Erythroblast (primary cell): ENCODE measurements around the gene SAMM50.

ENCODE experiments used
- DNase-seq, 2 experiments: peaks; one replicate each; lab custom pipeline; 2025; lab: John Stamatoyannopoulos, UW
- GATA1 ChIP-seq: IDR thresholded peaks from 2 replicates; pipeline ENCODE4 v1.6.1; 2011; ENCODE audit warnings: low read depth, mild to moderate bottlenecking, control low read depth, low read length, moderate library complexity
- POLR2A ChIP-seq: IDR thresholded peaks from 2 replicates; pipeline ENCODE4 v1.6.1; 2011; ENCODE audit warnings: mild to moderate bottlenecking, low read length

Gene SAMM50

DNA sequence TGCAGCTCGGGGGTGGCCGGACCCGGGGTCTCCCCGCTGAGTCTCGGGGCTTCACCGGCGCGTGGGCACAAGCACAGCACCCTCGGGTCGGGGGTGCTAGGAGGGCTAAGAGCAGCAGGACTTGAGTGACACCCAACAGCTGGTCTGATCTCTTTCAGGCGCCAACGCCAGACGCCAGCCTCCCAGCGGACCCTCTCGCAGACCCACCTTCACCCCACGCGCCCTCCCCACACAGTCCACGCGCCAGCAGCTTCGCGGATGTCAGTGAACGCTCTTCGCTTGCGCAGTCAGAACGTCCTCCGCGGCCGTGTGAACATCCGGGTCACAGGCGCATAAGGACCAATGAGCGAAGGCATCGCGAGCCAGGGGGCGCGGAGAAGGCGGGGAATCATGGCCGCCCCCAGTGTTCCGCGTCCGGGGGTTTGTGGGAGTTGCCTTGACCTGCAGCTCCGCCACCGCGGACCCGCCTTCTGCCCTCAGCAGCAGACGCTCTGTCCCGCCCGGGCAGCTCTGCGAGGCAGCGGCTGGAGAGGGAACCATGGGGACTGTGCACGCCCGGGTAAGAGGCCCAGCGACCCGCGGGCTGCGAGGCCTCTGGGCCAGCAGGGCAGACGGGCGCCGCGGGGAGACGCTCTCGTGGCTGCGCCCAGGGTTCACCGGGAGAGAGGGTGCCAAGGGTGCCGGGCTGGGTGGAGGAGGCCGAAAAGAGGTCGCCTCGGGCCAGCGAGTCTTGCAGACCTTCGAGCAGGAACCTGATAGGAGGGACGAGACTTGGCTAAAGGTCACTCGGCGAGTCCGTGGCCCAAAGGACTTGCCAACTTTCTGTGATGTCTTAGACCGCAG is at the start of gene SAMM50:
Gene SAMM50 (plus strand): TSS at position 403 of the 843 bp plus-strand sequence. CDS start 136 bp downstream, at position 539.
- TF ChIP-seq GATA1 (no peak), POLR2A (peak; percentile 87)
- peak; percentile 95 to 96 for DNase-seq

DNA sequence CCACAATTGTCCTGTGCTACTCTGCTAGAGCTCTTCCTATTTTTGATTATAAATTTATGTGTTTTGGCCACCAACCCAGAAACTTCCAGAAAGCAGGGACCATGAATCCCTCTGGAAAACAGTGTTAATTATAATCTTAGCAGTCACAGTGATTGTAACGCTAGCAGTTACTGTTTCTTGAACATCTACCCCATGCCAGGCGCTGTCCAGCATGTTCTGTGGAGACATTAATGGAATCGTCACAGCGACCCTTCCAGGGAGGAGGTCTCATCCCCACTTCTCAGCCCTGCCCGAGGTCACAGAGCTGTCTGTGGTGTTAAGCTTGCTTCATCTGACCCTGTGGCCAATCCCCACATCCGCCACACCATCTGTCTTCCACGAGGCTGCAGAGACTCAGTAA is 49.6 kb upstream of the SAMM50 start:
- no peak for DNase-seq
- no peak for TF ChIP-seq GATA1
- no peak for TF ChIP-seq POLR2A

DNA sequence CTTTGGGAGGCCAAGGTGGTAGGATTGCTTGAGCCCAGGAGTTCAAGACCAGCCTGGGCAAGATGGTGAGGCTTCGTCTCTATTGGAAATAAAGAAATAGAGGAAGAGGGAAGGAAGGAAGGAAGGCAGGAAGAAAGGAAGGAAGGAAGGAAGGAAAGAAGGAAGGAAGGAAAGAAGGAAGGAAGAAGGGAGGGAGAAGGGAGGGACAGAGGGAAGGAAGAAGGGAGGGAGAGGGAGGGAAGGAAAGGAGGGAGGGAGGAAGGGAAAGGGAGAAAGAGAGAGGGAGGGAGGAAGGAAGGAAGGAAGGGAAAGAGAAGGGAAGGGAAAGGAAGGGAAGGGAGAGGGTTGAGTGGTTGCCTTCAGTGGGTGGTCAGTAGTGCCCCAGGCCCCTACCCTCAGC is 45.5 kb upstream of the SAMM50 start:
- DNase-seq = no peak
- no peak for TF ChIP-seq POLR2A
- TF ChIP-seq GATA1 = no peak

DNA sequence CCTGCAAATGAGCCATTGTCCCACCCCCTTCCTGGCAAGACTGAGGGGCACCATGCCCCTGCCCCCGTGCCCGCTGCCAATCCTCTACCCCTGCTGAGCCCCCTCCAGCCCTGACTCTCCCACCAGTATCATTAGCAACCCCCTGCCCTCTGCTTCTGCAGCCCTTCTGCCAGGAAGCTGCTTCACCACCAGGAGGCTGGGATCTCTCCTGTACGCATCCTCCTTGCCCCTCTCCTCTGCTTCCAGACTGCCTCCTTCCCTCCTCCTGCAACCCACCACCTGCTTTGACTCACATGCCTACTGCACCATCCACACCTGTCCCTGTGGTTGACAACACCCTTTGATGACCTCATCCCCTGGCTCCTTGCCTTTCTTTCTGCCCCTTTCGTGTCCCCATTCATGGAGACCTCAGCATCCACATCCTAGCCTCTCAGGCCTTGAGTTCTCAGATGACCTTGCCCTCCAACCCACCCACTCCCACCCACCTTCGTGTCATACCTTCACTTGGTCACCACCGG is 45.0 kb upstream of the SAMM50 start:
- DNase-seq = no peak
- TF ChIP-seq POLR2A (no peak), GATA1 (no peak)

DNA sequence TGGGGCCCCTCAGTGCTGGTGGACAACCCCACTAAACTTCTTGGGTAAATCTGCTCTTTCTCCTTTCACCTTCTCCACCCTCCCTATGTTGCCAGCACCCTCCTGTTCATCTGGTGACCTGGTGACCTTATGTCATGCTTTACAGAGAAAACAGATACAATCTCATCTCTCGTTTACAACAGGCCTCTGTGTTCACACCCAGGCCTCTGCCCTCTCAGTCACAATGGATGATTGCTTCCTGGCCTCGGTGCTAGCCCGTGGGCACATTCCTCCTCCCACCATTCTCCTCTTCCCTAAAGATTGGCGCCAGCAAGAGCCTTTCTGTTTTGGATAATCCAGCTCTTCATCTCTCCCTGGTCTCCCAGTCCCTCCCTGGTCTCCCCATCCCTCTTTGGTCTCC is 43.9 kb upstream of the SAMM50 start:
- no peak for TF ChIP-seq POLR2A
- TF ChIP-seq GATA1 = no peak
- DNase-seq = no peak

DNA sequence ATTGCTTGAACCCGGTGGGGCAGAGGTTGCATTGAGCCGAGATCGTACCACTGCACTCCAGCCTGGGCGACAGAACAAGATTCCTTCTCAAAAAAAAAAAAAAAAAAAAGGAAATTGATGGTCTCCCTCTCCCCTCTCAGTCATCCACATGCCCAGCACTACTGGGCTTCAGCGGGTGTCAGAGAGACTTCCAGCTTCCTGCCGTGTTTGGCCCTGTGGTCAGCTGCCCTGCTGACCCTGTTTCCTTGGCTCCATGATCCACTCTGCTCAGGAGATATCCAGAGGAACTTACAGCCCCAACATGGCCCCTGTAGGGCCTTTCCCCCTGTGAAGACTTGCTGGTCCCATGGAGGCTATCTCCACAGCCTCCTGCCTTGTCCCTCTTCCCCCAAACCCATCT is 37.7 kb upstream of the SAMM50 start:
- TF ChIP-seq GATA1 = no peak
- no peak for TF ChIP-seq POLR2A
- no peak for DNase-seq

DNA sequence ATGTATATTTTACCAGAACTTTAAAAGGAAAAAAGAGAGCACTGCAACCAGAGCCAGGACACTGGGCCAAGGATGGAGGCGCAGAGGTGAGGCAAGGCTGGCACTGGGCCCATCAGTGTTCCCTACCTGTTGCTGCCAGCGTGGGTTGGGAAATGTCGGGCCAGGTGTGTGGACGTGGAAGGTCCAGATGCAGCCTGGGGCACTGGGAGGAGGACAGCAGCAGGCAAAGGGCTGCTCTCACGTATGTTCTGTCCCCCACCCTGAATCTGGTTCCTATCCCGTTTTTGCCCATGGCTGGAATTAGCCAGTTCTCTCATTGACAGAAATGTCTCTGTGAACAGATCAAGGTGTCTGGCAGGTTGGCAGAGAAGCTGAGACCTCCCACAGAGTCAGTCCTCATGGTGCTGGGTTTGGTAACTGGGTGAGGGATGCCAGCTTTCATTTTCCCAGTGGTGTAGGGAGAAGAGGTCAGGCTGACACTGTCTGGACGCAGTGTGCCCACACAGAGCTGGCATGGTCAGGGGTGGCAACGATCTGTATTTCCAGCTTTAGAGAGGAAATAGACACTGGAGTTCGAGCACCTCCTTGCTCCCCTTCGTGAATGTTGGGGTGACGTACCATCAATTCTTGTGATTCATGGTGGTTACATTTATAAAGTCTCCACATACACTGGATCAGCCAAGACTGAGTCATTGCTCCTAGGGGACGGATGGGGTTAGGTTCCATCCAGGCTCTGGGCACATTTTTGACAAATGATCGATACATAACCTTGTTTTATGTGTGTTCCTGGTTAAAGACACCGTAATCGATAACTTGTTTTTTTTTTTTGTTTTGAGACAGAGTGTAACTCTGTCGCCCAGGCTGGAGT is 35.9 kb upstream of the SAMM50 start:
- DNase-seq = no peak
- TF ChIP-seq POLR2A (no peak), GATA1 (no peak)

DNA sequence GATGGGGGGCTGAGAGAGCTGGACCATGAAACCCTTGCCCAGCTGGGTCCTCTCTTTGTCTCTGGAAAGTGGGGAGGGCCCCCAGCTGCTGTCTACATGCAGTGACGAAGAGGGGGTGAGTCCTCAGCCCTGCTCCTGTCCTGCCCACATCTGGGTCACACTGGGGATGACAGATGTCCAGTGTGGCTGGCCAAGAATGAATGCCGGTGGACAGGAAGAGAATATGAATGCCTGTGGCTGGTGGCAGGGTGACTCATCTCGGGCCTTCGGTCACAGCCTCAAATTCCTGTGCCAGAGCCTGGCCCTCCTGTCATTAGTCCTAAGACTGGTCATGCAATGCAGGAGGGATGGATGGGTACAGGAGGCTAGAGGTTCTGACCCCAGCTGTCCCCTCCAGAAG is 33.9 kb upstream of the SAMM50 start:
- no peak for TF ChIP-seq GATA1
- no peak for TF ChIP-seq POLR2A
- no peak for DNase-seq

DNA sequence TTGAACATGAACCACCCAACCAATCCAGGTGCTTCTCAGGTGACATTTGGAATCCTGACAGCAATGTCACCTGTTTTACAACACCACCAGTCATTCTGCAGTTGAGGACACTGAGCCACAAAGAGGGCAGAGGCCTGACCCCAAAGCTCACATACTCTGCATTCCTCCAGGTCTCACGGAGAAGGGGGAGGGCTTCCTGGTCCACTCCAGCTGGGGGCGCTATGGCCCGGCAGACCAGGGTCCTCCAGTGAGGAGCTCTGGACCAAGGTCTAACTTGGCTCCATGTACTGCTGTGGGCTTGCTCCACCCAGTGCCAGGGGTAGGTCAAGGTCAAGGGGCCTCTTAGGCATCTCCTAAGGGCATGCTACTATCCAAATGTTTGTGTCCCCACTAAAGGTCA is 33.1 kb upstream of the SAMM50 start:
- DNase-seq = peak; percentile 6 to 10
- TF ChIP-seq GATA1 (no peak), POLR2A (no peak)

DNA sequence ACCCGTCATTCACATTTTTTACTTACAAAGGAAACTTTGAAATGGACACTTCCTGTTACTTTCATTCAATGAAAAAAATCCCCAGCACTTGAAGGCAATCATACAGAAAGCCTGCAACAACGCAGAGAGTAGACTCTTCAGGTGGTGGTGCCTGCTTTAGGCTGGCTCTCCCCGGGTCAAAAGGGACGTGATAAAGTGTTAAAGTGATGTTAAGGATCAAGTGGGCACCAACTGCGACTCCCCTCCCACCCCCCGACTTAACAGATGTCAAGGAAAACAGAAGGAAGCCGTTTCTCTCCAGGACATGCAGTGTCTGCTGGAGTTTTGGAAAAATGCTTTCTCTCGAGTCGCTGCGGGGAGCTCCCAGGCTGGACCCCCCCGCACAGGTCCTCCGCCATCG is 32.1 kb upstream of the SAMM50 start:
- TF ChIP-seq POLR2A = no peak
- no peak for TF ChIP-seq GATA1
- peak in 1 of 2 experiments; percentile 29 for DNase-seq

DNA sequence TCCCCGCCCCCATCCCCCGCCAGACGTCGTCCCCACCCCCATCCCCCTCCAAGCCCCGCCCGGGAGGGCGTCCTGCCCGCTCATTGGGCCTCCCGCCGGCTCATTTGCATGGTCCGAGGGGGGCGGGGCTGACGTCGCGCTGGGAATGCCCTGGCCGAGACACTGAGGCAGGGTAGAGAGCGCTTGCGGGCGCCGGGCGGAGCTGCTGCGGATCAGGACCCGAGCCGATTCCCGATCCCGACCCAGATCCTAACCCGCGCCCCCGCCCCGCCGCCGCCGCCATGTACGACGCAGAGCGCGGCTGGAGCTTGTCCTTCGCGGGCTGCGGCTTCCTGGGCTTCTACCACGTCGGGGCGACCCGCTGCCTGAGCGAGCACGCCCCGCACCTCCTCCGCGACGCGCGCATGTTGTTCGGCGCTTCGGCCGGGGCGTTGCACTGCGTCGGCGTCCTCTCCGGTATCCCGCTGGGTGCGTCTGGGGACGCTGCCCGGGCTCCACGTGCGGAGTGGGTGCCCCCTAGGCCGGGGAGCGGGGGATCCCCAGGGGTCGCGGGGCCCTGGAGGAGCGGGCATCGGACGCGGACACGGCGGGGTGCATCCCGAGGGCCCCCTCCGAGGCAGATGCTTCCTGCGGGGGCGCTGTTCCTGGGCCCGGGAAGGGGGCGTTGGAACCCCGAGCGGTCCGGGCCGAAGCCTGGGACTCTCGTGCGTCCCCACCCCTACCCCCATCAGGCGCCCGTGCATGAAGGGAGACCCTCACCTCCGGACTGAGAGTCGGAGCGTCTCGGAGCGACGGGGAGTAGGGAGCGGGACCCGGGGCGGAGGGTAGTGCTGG is 31.4 kb upstream of the SAMM50 start, which contains the start of gene PNPLA3:
Gene PNPLA3 (plus strand): TSS at position 175 of the 834 bp plus-strand sequence. CDS start 107 bp downstream, at position 282.
- TF ChIP-seq POLR2A = no peak
- no peak for TF ChIP-seq GATA1

DNA sequence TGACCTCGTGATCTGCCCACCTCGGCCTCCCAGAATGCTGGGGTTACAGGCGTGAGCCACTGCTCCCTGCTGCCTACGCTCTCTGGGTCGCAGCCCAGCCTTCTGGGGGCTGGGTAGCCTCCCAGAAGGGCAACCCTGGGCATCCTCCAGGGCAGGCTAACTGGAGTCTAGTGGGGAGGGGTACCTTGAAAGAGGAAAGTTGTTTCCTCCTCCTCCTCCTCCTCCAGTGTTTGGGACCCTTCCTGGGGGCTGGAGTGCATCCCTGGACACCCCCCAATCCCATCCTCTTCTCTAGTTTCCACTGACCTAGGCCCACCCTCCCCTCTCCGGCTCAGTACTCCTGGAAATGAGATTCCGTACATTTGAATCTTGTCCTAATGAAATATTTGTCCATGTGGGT is 30.4 kb upstream of the SAMM50 start:
- DNase-seq = no peak
- TF ChIP-seq POLR2A (no peak), GATA1 (no peak)

More for the DNA sequence above, 31.4 kb upstream of the SAMM50 start, which contains the start of gene PNPLA3:
- peak; percentile 67 to 68 for DNase-seq
